Erythroblast (primary cell): ENCODE measurements around the gene SOX15.

Experiments used
- GATA1 ChIP-seq: IDR thresholded peaks from 2 replicates; pipeline ENCODE4 v1.6.1; 2011; ENCODE audit warnings: low read depth, mild to moderate bottlenecking, control low read depth, low read length, moderate library complexity
- POLR2A ChIP-seq: IDR thresholded peaks from 2 replicates; pipeline ENCODE4 v1.6.1; 2011; ENCODE audit warnings: mild to moderate bottlenecking, low read length

DNA sequence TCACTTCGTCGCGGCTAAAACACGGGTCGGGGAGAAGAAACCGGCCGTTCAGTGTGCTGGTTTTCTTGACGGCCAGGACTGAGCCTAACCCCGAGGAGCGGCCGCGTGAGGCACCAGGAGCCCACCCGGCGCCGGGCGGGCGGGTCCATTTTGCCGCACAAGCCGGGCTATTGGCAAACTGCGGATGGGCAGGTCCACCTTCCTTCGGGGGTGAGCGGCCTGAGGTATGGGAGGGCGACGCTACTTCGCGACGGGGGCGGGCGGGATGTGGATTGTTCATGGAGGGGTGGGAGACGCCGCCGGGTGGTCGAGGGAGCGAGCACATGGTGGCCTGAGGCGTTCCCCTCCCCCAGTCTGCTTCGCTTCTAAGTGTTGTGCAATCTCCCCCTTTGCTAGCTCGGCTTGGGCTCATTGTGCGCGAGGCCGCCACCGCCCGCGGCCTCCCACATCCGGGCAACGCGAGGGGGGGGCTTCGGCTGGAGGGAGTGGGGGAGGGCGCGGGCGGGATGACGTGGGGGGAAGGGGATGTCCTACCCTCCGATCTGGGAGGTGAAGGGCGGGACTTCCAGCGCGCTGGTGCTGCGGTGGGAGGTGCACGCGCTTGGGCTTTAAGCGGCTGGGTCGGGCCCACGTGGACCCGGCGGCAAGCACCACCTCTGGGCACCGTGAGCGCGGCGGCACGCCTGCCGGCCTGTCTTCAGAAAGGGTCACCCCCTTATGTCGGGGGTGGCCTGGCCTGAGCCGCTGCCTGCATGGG lies 16.4 kb downstream of the SOX15 start:
- no peak for TF ChIP-seq POLR2A
- no peak for TF ChIP-seq GATA1
